T-cell (primary cell): ENCODE results near the gene TTC39C. TPM values are rescaled to one million over a fixed set of nuclear protein-coding genes. Genes with fewer than 3 reads are reported as not detected.
"Not testable (repeated sequence)": the region's sequence is repeated elsewhere in the genome, so short reads cannot be mapped to it uniquely, and the experiment has no call there.

Source experiments
- ATAC-seq, 4 experiments: fragments of 200-7000 bp in 3 of 4; fragments of 150-1000 bp in 1 of 4; cut with Tn5 transposase; replicated peaks in 1 of 4; 1 replicate in 3 of 4; 2 replicates in 1 of 4; pipeline ENCODE4 v1.10.0; 2021; ENCODE audit warnings: moderate library complexity in 3 of 4, mild to moderate bottlenecking in 2 of 4, moderate number of reproducible peaks in 1 of 4
- CTCF ChIA-PET, 2 donors: fragments of 300-600 bp; sonication (Branson Sonifier 250); formaldehyde crosslinking; loops; one replicate each; lab custom pipeline; 2022; ENCODE audit warnings: antibody characterized with exemption in 2 of 2; lab: Charles Lee
- POLR2A ChIA-PET, 2 donors: fragments of 300-600 bp; sonication (Branson Sonifier 250); formaldehyde crosslinking; loops; one replicate each; lab custom pipeline; 2022; ENCODE audit warnings: antibody characterized with exemption in 2 of 2; lab: Charles Lee
- DNase-seq, 35 experiments: peaks; one replicate each; pipeline versions ENCODE4 v3.0.0 to v3.0.0-alpha.2; 2013 to 2023
- H3K27ac ChIP-seq: one replicate; pipeline ENCODE4 v1.5.1; 2013; ENCODE audit warnings: low read length
- H3K27me3 ChIP-seq, 2 experiments: replicated peaks in 1 of 2; 1 replicate in 1 of 2; 2 replicates in 1 of 2; pipeline versions ENCODE4 v1.6.1 to v1.7.0; 2013; ENCODE audit warnings: low read length in 1 of 2, mixed read lengths in 1 of 2; ENCODE audit not compliant: control insufficient read depth in 2 of 2, insufficient read depth in 2 of 2; ENCODE audit errors: extremely low read depth in 1 of 2
- H3K36me3 ChIP-seq, 2 donors: 1 replicate in 1 of 2; 2 replicates in 1 of 2; pipeline versions ENCODE4 v1.6.1 to v1.7.0; 2013; ENCODE audit warnings: low read length in 1 of 2; ENCODE audit not compliant: control insufficient read depth in 2 of 2, insufficient read depth in 1 of 2; ENCODE audit errors: extremely low read depth in 1 of 2
- H3K4me1 ChIP-seq, 2 experiments: 1 replicate in 1 of 2; 2 replicates in 1 of 2; pipeline versions ENCODE4 v1.6.1 to v1.7.0; 2013; ENCODE audit warnings: low read length in 2 of 2, mixed read lengths in 1 of 2; ENCODE audit not compliant: insufficient read depth in 2 of 2, control insufficient read depth in 1 of 2; ENCODE audit errors: extremely low read depth in 1 of 2
- H3K4me3 ChIP-seq, 2 donors: 1 replicate in 1 of 2; 2 replicates in 1 of 2; pipeline versions ENCODE4 v1.5.1 to v1.7.0; 2013; ENCODE audit warnings: mild to moderate bottlenecking in 2 of 2, low read length in 1 of 2, moderate library complexity in 1 of 2; ENCODE audit not compliant: control insufficient read depth in 1 of 2; ENCODE audit errors: extremely low read depth in 1 of 2
- H3K9me3 ChIP-seq: 2 replicates; pipeline ENCODE4 v1.7.0; 2013
- H3K27ac Mint-ChIP-seq, 2 donors: one replicate each; pipeline ENCODE4 v1.8.0; 2020 to 2021; ENCODE audit warnings: mild to moderate bottlenecking in 2 of 2, mixed read lengths in 2 of 2
- H3K27me3 Mint-ChIP-seq, 2 donors: one replicate each; pipeline ENCODE4 v1.8.0; 2021 to 2022; ENCODE audit warnings: mixed read lengths in 2 of 2
- H3K36me3 Mint-ChIP-seq: one replicate; pipeline ENCODE4 v1.8.0; 2021; ENCODE audit warnings: mixed read lengths
- H3K4me1 Mint-ChIP-seq, 3 donors: one replicate each; pipeline ENCODE4 v1.8.0; 2020 to 2022; ENCODE audit warnings: mixed read lengths in 3 of 3, mild to moderate bottlenecking in 1 of 3
- H3K4me3 Mint-ChIP-seq, 3 donors: one replicate each; pipeline ENCODE4 v1.8.0; 2020 to 2022; ENCODE audit warnings: mild to moderate bottlenecking in 3 of 3, mixed read lengths in 3 of 3, moderate library complexity in 3 of 3
- H3K9me3 Mint-ChIP-seq, 3 donors: one replicate each; pipeline ENCODE4 v1.8.0; 2020 to 2022; ENCODE audit warnings: mixed read lengths in 3 of 3
- WGBS: methylation state at CpG from one replicate; pipeline ENCODE4 v1.1.5; 2013; ENCODE audit warnings: missing lambda C conversion rate; ENCODE audit not compliant: insufficient coverage; 5-methylcytosine and 5-hydroxymethylcytosine counted together
- total RNA-seq, 35 experiments: library from RNA in 6 of 35; stranded (reverse) in 6 of 35; fragments of 120-200 nt in 1 of 35; gene quantifications; one replicate each; pipeline versions ENCODE4 v1.2.1 to v1.2.4 and lab custom pipeline; 2013 to 2026

The TTC39C gene
- total RNA-seq, 5 donors from 2014 or later (not counting 1 experiment from before 2014, with no cell fraction given) = 123 to 151 (median 136) TPM

DNA sequence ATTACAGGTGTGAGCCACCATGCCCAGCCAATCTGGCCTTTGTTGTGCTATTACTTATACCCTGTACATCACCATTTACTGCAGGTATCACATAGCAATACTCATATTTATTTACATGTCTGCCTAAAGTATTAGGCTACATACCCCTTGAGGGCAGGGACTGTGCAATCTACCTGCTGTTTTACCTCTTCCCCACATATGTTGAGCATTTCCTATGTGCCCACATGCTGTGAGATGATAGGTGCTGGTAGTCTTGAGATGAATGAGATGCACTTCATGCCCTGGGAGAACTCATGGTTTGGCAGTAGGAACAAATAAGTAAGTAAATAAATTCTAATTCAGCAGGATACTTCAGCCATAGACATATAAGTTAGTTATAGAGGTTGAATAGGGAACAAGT lies 59.2 kb downstream of the TTC39C start:
- no peak for DNase-seq
- no peaks in the 10 kb centered on the region for H3K27me3 Mint-ChIP-seq
- no peak overlapping the region for H3K4me3 Mint-ChIP-seq
- no peak for ATAC-seq
- no peak overlapping the region for H3K4me3 ChIP-seq
- H3K27ac Mint-ChIP-seq = peak overlapping the region in 1 of 2 donors; percentile 33
- H3K9me3 ChIP-seq = no peaks in the 10 kb centered on the region
- peaks cover 60% of the 10 kb centered on the region for H3K36me3 Mint-ChIP-seq
- ChIA-PET POLR2A (no interaction called here), CTCF (no interaction called here)
- peaks cover 52 to 68% (median 67%) of the 10 kb centered on the region in 3 donors for H3K4me1 Mint-ChIP-seq
- H3K36me3 ChIP-seq = peaks cover 0 to 50% of the 10 kb centered on the region in 2 donors
- no peak overlapping the region for H3K27ac ChIP-seq
- no peaks in the 10 kb centered on the region for H3K27me3 ChIP-seq
- H3K4me1 ChIP-seq = peaks cover 2 to 15% of the 10 kb centered on the region in 2 experiments
- peaks cover 0 to 8% (median 0%) of the 10 kb centered on the region in 3 donors for H3K9me3 Mint-ChIP-seq

DNA sequence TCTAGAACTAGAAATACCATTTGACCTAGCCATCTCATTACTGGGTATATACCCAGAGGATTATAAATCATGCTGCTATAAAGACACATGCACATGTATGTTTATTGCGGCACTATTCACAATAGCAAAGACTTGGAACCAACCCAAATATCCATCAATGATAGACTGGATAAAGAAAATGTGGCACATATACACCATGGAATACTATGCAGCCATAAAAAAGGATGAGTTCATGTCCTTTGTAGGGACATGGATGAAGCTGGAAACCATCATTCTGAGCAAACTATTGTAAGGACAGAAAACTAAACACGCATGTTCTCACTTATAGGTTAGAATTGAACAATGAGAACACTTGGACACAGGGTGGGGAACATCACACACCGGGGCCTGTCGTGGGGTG lies 60.2 kb downstream of the TTC39C start:
- H3K4me1 Mint-ChIP-seq = peaks cover 46 to 68% (median 65%) of the 10 kb centered on the region in 3 donors
- H3K4me3 Mint-ChIP-seq, H3K27me3 ChIP-seq, H3K9me3 Mint-ChIP-seq, H3K9me3 ChIP-seq, ATAC-seq, H3K27me3 Mint-ChIP-seq, H3K27ac Mint-ChIP-seq, CTCF ChIA-PET, DNase-seq, H3K27ac ChIP-seq, POLR2A ChIA-PET, H3K4me3 ChIP-seq: not testable (repeated sequence)
- peaks cover 2 to 15% of the 10 kb centered on the region in 2 experiments for H3K4me1 ChIP-seq
- peaks cover 1 to 48% of the 10 kb centered on the region in 2 donors for H3K36me3 ChIP-seq
- peaks cover 61% of the 10 kb centered on the region for H3K36me3 Mint-ChIP-seq
- 100% methylated on average over 1 of the region's 4 CpGs for WGBS

DNA sequence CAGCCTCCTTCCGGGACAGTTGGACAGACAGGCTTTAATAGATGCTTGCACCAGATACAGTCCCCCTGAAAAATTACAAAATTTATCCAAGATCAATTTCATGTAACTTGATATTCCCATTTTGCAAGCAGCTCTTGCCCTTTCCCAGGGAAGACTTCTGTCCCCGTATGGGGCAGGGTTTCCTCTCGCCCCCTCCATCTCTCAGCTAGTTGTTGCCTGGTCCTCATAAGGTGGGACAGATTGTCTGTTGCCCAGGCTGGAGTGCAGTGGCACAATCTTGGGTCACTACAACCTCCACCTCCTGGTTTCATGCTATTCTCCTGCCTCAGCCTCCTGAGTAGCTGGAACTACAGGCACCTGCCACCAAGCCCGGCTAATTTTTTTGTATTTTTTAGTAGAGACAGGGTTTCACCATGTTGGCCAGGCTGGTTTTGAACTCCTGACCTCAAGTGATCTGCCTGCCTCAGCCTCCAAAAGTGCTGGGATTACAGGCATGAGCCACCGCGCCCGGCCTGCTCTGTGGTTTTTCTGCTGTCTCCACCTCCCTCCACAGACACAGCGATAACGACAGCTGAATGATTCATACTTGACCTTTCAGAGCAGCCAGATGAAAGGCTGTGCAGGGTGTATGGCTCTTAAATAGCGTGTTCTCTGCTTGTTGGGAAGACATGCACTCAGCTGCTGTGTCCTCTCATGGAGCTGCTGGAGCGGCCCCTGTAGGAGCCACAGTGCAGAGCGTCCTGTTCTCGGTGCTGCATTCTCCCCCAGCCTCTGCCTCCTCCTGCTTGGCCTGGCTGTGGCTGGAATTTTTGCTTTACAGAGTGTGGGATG lies 61.4 kb downstream of the TTC39C start:
- peaks cover 7 to 51% of the 10 kb centered on the region in 2 donors for H3K36me3 ChIP-seq
- CTCF ChIA-PET = interaction anchor here (0.6 to 1.0 kb wide), 2 partner anchors 36 to 109 kb away, joined by 3 read pairs; no protein-coding TSS in a partner anchor
- H3K36me3 Mint-ChIP-seq = peaks cover 67% of the 10 kb centered on the region
- H3K27me3 Mint-ChIP-seq = no peaks in the 10 kb centered on the region
- H3K4me3 ChIP-seq = no peak overlapping the region
- POLR2A ChIA-PET = interaction anchor here in 1 of 2 donors (0.8 kb wide), 1 partner anchor 14 kb away, joined by 3 read pairs; no protein-coding TSS in a partner anchor
- no peaks in the 10 kb centered on the region for H3K9me3 ChIP-seq
- peak in 34 of 35 experiments; percentile 8 to 71 (median 26) for DNase-seq
- ATAC-seq = peak; percentile 67 to 100 (median 98)
- peak overlapping the region; percentile 25 for H3K27ac ChIP-seq
- H3K9me3 Mint-ChIP-seq = peaks cover 0 to 8% (median 0%) of the 10 kb centered on the region in 3 donors
- H3K4me3 Mint-ChIP-seq = peak overlapping the region in 1 of 3 donors; percentile 25
- whole genome bisulfite sequencing = 30% methylated on average over 6 of the region's 13 CpGs
- peak overlapping the region; percentile 72 to 86 for H3K27ac Mint-ChIP-seq
- H3K27me3 ChIP-seq = no peaks in the 10 kb centered on the region
- H3K4me1 Mint-ChIP-seq = peaks cover 55 to 73% (median 72%) of the 10 kb centered on the region in 3 donors
- peaks cover 2 to 16% of the 10 kb centered on the region in 2 experiments for H3K4me1 ChIP-seq

- ChIA-PET CTCF (no interaction called here), POLR2A (interaction anchor here in 1 of 2 donors (0.8 kb wide), 1 partner anchor 15 kb away, joined by 3 read pairs; no protein-coding TSS in a partner anchor)
- Mint-ChIP-seq H3K4me3 (no peak overlapping the region), H3K36me3 (peaks cover 62% of the 10 kb centered on the region), H3K4me1 (peaks cover 57 to 75% (median 69%) of the 10 kb centered on the region in 3 donors), H3K27me3 (no peaks in the 10 kb centered on the region), H3K27ac (peak overlapping the region; percentile 59 to 86), H3K9me3 (peaks cover 0 to 8% (median 0%) of the 10 kb centered on the region in 3 donors)
- Histone ChIP-seq H3K27me3 (no peaks in the 10 kb centered on the region), H3K4me3 (no peak overlapping the region), H3K9me3 (no peaks in the 10 kb centered on the region), H3K36me3 (peaks cover 7 to 46% of the 10 kb centered on the region in 2 donors), H3K27ac (no peak overlapping the region), H3K4me1 (peaks cover 5 to 16% of the 10 kb centered on the region in 2 experiments)
- ATAC-seq (no peak), DNase-seq (no peak)
- 91% methylated on average over 7 of the region's 10 CpGs for WGBS
Measured at GRCh38 chr18:24076950-24077349, 62.4 kb downstream of the TTC39C start.

DNA sequence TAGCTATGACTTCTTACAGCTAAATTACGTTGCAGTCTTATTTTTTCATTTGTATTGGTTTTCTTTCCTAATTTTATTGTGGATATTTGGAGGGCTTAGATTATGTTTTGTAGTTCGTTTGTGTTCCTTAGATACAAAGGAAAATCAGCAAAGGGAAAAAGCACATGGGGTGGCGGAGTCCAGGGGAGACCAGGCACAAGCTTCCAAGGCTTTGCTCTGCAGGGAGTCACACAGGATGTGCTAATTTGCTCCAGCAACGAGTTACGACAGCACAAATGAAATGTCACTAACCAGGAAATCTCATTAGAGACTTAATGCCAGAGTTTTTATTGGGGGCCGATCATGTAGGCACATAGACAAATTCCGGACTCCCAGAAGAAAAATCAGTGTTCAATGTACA lies 63.8 kb downstream of the TTC39C start:
- Mint-ChIP-seq H3K36me3 (peaks cover 62% of the 10 kb centered on the region), H3K4me3 (no peak overlapping the region), H3K9me3 (peaks cover 0 to 8% (median 0%) of the 10 kb centered on the region in 3 donors), H3K27me3 (no peaks in the 10 kb centered on the region), H3K27ac (peak overlapping the region in 1 of 2 donors; percentile 60), H3K4me1 (peaks cover 57 to 76% (median 76%) of the 10 kb centered on the region in 3 donors)
- CTCF ChIA-PET = no interaction called here
- whole genome bisulfite sequencing = 90% methylated on average over 4 of the region's 7 CpGs
- Histone ChIP-seq H3K4me1 (peaks cover 5 to 16% of the 10 kb centered on the region in 2 experiments), H3K36me3 (peaks cover 7 to 49% of the 10 kb centered on the region in 2 donors), H3K9me3 (no peaks in the 10 kb centered on the region), H3K27me3 (no peaks in the 10 kb centered on the region), H3K27ac (no peak overlapping the region), H3K4me3 (no peak overlapping the region)
- POLR2A ChIA-PET = no interaction called here
- no peak for DNase-seq
- ATAC-seq = no peak

DNA sequence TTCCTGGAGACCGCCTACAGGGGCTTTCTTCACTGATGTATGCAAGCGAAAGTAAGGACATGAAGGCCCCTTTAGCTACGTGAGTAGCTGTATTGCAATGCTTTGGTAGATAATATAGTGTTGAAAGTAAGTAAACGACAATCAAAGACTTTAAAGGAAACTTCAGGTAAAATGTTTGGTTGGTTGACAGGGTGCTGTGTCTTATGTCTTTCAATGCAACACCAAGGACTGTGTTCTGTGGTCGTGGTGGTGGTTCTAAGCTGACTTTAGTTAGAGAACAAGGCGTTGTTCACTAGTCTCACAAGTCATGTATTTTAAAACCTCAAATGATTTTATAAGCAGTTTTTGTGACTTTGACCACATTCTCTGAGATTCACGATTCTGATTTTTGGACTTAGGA lies 66.3 kb downstream of the TTC39C start:
- 57% methylated on average over 3 of the region's 7 CpGs for WGBS
- Mint-ChIP-seq H3K36me3 (peaks cover 65% of the 10 kb centered on the region), H3K27me3 (no peaks in the 10 kb centered on the region), H3K4me1 (peaks cover 41 to 63% (median 61%) of the 10 kb centered on the region in 3 donors), H3K27ac (peak overlapping the region; percentile 58 to 75), H3K9me3 (no peaks in the 10 kb centered on the region), H3K4me3 (no peak overlapping the region)
- Histone ChIP-seq H3K4me3 (no peak overlapping the region), H3K9me3 (no peaks in the 10 kb centered on the region), H3K27me3 (no peaks in the 10 kb centered on the region), H3K4me1 (peaks cover 3 to 9% of the 10 kb centered on the region in 2 experiments), H3K36me3 (peaks cover 7 to 59% of the 10 kb centered on the region in 2 donors), H3K27ac (peak overlapping the region; percentile 3)
- POLR2A ChIA-PET = interaction anchor here in 1 of 2 donors (0.6 to 1.2 kb wide), 2 partner anchors 14 to 22 kb away, joined by 3 to 4 read pairs; no protein-coding TSS in a partner anchor
- DNase-seq = peak in 17 of 35 experiments; percentile 6 to 57 (median 27)
- peak in 1 of 4 experiments; percentile 87 for ATAC-seq
- CTCF ChIA-PET = interaction anchor here in 1 of 2 donors (1.0 kb wide), 1 partner anchor 378 kb away, joined by 3 read pairs; no protein-coding TSS in a partner anchor
